ENCODE results near the gene MTHFD1L. TPM values are rescaled to one million over a fixed set of nuclear protein-coding genes. Genes with fewer than 3 reads are reported as not detected.

The MTHFD1L gene
- total RNA-seq, 2 experiments from 2014 or later = 155 to 158 TPM

DNA sequence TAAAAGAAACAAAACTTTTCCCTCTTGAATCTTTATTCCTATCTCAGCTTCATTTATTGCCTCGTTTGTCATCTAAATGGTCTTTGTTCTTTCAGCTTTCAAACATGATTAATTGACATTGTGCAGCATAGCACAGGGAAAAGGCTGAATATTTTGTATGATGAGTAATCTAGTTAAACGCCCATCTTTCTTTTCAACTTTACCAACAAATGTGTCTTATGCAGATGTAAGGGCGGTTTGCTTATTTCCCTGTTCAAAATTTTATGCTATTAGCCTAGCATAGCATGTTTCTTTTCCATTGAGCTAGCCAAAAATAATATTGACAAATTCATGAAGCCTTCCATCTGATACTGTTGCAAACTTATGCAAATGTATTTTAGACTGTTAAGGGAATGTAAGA lies 197.8 kb downstream of the MTHFD1L start:
- DNase-seq (no peak), ATAC-seq (no peak)
- Mint-ChIP-seq H3K27me3 (no peaks in the 10 kb centered on the region), H3K4me1 (ENCODE audit: low read depth) (no peaks in the 10 kb centered on the region), H3K27ac (no peak overlapping the region), H3K4me3 (no peak overlapping the region), H3K36me3 (ENCODE audit: low read depth) (peaks cover 34% of the 10 kb centered on the region), H3K9me3 (no peaks in the 10 kb centered on the region)
- ChIA-PET POLR2A (no interaction called here), CTCF (interaction anchor here (1.6 kb wide), 1 partner anchor 261 kb away, joined by 5 read pairs; no protein-coding TSS in a partner anchor)
- intact Hi-C loops (cut with micrococcal nuclease) = no loop called here
- TF ChIP-seq, protein P1, sequence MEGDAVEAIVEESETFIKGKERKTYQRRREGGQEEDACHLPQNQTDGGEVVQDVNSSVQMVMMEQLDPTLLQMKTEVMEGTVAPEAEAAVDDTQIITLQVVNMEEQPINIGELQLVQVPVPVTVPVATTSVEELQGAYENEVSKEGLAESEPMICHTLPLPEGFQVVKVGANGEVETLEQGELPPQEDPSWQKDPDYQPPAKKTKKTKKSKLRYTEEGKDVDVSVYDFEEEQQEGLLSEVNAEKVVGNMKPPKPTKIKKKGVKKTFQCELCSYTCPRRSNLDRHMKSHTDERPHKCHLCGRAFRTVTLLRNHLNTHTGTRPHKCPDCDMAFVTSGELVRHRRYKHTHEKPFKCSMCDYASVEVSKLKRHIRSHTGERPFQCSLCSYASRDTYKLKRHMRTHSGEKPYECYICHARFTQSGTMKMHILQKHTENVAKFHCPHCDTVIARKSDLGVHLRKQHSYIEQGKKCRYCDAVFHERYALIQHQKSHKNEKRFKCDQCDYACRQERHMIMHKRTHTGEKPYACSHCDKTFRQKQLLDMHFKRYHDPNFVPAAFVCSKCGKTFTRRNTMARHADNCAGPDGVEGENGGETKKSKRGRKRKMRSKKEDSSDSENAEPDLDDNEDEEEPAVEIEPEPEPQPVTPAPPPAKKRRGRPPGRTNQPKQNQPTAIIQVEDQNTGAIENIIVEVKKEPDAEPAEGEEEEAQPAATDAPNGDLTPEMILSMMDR (IDR thresholded peaks at IDR 0.05) = no peak

DNA sequence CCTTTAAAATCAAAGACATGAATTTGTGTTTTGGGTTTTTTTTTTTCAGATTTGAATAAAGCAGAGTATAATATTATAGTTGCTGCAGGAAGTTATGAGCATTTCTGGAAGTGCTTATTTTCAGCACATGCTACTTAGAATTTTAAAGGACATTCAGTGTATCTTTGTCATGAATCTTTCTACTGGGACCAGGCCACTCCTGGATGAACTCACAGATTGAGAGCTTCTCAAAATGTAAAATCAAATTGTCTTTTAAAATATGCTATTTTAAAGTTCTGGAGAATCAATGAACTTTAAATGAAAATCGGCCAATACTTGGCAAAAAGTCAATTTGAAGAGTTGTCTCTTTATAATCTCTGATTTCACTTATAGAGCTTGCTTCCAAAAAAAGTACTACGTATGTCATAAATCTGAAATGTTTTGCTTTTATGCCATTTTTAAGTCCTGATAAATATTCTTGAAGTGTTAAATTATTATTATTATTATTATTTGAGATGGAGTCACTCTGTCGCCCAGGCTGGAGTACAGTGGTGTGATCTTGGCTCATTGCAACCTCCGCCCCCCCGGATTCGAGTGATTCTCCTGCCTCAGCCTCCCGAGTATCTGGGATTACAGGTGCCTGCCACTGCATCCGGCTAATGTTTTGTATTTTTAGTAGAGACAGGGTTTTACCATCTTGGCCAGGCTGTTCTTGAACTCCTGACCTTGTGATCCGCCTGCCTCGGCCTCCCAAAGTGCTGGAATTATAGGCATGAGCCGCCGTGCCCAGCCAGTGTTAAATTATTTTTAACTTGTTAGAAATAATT lies 198.5 kb downstream of the MTHFD1L start:
- Mint-ChIP-seq H3K4me3 (no peak overlapping the region), H3K9me3 (no peaks in the 10 kb centered on the region), H3K4me1 (ENCODE audit: low read depth) (no peaks in the 10 kb centered on the region), H3K27me3 (no peaks in the 10 kb centered on the region), H3K27ac (no peak overlapping the region), H3K36me3 (ENCODE audit: low read depth) (peaks cover 39% of the 10 kb centered on the region)
- CTCF ChIA-PET = interaction anchor here (1.6 kb wide), 1 partner anchor 260 kb away, joined by 5 read pairs; no protein-coding TSS in a partner anchor
- TF ChIP-seq, protein P1 (IDR thresholded peaks at IDR 0.05) = no peak
- ATAC-seq (no peak), DNase-seq (no peak)
- intact Hi-C loops (cut with micrococcal nuclease) = no loop called here
- POLR2A ChIA-PET = no interaction called here

DNA sequence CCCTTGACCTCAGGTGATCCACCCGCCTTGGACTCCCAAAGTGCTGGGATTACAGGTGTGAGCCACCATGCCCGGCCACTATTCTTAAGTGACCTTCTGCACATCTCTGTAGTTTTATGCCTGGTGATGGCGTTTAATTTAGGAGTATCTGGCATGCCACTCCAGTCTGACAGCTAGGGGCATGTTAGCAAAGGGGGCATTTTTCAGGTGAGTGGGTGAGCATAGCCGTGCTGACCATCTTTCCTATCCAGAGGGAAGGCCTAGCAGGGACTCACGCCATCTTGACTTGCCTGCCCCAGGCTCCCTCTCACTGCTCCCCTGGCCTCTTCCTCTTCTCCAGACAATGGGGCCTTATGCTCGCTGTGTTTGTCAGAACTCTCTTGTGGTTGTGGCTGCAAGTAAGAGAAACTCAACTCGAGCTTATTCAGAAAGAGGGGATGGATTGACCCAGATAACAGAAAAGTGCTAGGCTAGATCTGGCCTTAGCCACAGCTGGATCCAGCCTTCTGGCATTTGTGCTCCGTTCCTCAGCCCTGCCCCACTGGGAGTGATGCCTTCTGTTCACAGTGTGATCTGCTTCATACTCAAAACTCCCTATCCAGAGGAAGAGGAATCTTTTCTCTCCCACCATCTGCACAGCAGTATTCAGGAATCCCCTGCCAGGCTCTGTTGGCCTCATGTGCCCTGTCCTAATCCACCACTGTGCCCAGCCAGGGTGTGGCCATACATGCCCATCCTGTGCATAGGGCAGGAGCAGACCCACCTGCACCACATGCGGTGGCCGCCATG lies 199.7 kb downstream of the MTHFD1L start:
- H3K27ac Mint-ChIP-seq = no peak overlapping the region
- ChIA-PET POLR2A (no interaction called here), CTCF (interaction anchor here (1.1 kb wide), 1 partner anchor 9 kb away, joined by 3 read pairs; no protein-coding TSS in a partner anchor)
- DNase-seq (no peak), ATAC-seq (no peak)
- peaks cover 48% of the 10 kb centered on the region for H3K36me3 Mint-ChIP-seq (ENCODE audit: low read depth)
- intact Hi-C loops (cut with micrococcal nuclease) = no loop called here
- TF ChIP-seq, protein P1 (IDR thresholded peaks at IDR 0.05) = no peak
- H3K4me1 Mint-ChIP-seq (ENCODE audit: low read depth) = no peaks in the 10 kb centered on the region
- no peaks in the 10 kb centered on the region for H3K27me3 Mint-ChIP-seq
- no peaks in the 10 kb centered on the region for H3K9me3 Mint-ChIP-seq
- H3K4me3 Mint-ChIP-seq = no peak overlapping the region

DNA sequence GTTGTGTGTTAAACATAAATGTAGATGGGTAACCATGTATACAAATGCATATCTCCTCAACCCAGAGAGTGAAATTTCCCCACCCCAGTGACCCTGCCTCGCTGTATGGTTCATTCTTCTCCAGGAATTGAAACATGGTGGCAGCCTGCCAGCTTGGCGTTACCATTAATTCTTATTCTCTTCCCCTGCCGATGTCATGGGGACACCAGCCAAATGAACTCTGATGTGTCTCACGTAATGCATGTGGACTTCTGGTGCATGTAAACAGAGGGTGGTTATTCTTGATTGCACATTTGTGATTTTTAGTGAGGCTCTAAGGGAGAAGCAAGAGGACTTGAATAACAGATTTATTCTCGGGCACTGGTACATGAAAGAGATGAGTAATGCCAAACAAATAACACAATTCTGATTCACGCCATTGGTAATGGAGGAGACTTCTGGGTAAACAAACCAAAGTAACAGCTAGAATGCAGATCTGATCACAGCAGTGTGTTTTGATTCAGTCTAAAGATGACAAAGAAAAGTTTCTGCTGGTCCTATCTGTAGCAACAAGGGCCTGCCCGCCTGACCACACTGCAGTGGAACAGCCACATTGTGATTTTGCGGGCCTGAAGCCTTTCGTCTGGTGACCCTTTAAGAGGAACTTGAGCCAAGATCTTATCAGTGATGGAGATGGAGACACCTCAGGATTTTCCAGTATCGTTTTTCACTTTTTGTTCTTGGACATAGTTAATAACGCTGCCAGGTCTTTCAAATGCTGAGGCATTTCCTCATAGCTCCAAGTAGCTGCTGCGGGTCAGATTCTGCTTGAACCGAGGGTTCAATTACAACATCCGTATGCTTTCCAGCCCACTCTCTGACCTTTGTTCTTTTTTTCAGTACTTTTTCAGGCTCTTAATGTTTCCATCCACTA lies 202.4 kb downstream of the MTHFD1L start:
- no peaks in the 10 kb centered on the region for H3K4me1 Mint-ChIP-seq (ENCODE audit: low read depth)
- H3K36me3 Mint-ChIP-seq (ENCODE audit: low read depth) = peaks cover 55% of the 10 kb centered on the region
- no peak overlapping the region for H3K27ac Mint-ChIP-seq
- ATAC-seq = no peak
- H3K4me3 Mint-ChIP-seq = no peak overlapping the region
- ChIA-PET POLR2A (no interaction called here), CTCF (interaction anchor here (0.6 to 1.5 kb wide), 2 partner anchors 138 to 256 kb away, joined by 3 to 7 read pairs; no protein-coding TSS in a partner anchor)
- TF ChIP-seq, protein P1 (IDR thresholded peaks at IDR 0.05) = no peak
- intact Hi-C loops (cut with micrococcal nuclease) = no loop called here
- no peaks in the 10 kb centered on the region for H3K27me3 Mint-ChIP-seq
- no peaks in the 10 kb centered on the region for H3K9me3 Mint-ChIP-seq
- DNase-seq = no peak

Data from activated CD8-positive, alpha-beta T cell treated with anti-CD3 and anti-CD28 coated beads for 36 hours (primary cell).